ENCODE measurements around the gene GPR55.

- TF ChIP-seq CTCF (IDR thresholded peaks at IDR 0.05 in 2 of 3, conservative IDR thresholded peaks at IDR 0.05 in 1 of 3; ENCODE audit: borderline replicate concordance in 1 of 3, insufficient read depth in 1 of 3, low read depth in 2 of 3, low read length in 2 of 3) (no peak), ATF3 (IDR thresholded peaks at IDR 0.05) (no peak), EGR1 (IDR thresholded peaks at IDR 0.05; ENCODE audit: low read depth) (no peak), TCF7L2 (IDR thresholded peaks at IDR 0.05; ENCODE audit: borderline replicate concordance, extremely low read depth, insufficient read depth, insufficient read length) (no peak), ZBTB33 (IDR thresholded peaks at IDR 0.05; ENCODE audit: extremely low read depth, insufficient replicate concordance, low read length) (no peak), POLR2A (IDR thresholded peaks at IDR 0.05; ENCODE audit: borderline replicate concordance, extremely low read depth, insufficient read depth, insufficient read length) (no peak), ZFX (IDR thresholded peaks at IDR 0.05) (no peak), MAX (IDR thresholded peaks at IDR 0.05) (no peak), EZH2 (IDR thresholded peaks at IDR 0.05) (no peak), JUND (IDR thresholded peaks at IDR 0.05) (no peak), YY1 (IDR thresholded peaks at IDR 0.05; ENCODE audit: extremely low read depth, insufficient replicate concordance, low read depth, low read length) (no peak)
Measured at GRCh38 chr2:230932556-230933511, 7.8 kb upstream of the GPR55 start.

Measured in HCT116 (cell line).